ENCODE data around the gene USP25. TPM values are rescaled to one million over a fixed set of nuclear protein-coding genes. Genes with fewer than 3 reads are reported as not detected.

The USP25 gene, protein sequence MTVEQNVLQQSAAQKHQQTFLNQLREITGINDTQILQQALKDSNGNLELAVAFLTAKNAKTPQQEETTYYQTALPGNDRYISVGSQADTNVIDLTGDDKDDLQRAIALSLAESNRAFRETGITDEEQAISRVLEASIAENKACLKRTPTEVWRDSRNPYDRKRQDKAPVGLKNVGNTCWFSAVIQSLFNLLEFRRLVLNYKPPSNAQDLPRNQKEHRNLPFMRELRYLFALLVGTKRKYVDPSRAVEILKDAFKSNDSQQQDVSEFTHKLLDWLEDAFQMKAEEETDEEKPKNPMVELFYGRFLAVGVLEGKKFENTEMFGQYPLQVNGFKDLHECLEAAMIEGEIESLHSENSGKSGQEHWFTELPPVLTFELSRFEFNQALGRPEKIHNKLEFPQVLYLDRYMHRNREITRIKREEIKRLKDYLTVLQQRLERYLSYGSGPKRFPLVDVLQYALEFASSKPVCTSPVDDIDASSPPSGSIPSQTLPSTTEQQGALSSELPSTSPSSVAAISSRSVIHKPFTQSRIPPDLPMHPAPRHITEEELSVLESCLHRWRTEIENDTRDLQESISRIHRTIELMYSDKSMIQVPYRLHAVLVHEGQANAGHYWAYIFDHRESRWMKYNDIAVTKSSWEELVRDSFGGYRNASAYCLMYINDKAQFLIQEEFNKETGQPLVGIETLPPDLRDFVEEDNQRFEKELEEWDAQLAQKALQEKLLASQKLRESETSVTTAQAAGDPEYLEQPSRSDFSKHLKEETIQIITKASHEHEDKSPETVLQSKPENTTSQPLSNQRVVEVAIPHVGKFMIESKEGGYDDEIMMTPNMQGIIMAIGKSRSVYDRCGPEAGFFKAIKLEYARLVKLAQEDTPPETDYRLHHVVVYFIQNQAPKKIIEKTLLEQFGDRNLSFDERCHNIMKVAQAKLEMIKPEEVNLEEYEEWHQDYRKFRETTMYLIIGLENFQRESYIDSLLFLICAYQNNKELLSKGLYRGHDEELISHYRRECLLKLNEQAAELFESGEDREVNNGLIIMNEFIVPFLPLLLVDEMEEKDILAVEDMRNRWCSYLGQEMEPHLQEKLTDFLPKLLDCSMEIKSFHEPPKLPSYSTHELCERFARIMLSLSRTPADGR
- total RNA-seq: 15.3 TPM

GRCh38 chr21:15729674-15730483 lies at the start of gene USP25:
Gene USP25 (plus strand): TSS chr21:15729982. CDS start chr21:15730394, 412 bp downstream.
- peak; percentile 70 to 86 (median 83) for DNase-seq (ENCODE audit: low read depth in 2 of 3, low spot score in 2 of 3)

DNA sequence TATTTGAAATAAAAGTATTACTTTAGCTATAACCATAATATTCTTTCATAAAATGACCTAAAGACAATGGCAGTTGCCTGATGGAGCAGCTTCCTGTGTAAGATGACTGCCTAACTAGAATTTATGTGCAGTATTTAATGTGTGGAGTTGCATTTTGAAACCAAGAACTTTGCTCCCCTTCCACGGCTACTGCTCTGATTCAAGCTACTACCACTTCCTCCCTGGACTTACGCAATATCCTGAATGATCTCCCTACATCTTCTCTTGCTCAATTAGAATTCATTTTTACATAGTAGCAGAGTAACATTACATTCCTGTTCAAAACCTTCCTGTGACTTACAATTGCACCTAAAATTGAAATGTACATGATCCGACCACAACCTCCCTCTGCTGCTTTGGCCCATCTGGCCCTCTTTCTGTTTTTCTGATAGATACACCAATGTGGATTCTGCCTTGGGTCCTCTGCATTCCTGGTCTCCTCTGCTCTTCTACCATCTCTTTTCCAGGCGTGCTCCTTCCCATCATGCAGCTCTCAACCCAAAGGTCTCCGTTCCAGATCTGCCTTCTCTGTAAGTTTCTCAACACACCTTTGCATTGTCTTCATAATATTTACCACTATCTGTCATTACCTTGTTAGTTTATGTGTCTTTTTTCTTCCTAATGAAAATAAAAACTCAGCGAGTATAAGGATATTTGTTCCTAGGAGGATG lies 47.4 kb upstream of the USP25 start:
- peak in 2 of 3 donors; percentile 26 to 51 for DNase-seq (ENCODE audit: low read depth in 2 of 3, low spot score in 2 of 3)

DNA sequence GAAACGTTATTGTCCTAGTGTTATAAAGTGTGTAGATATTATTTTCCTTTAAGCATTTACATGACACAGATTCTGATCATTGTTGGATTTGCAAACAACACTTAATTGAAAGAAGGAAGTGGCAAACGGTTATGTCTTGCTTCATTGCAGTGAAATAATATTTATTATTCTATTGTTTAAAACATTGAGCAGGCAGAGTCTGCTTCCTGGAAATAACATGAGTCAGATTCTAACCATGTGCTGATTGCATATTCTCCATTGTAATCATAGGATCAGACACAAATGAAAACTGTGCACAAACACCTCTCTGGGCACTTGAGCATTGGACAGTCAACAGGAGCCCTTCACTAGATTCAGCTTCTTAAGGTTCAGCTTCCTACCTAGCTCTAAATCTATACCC lies 46.8 kb upstream of the USP25 start:
- DNase-seq (ENCODE audit: low read depth in 2 of 3, low spot score in 2 of 3): peak in 1 of 3 donors; percentile 8

GRCh38 chr21:15686506-15686905 lies 43.3 kb upstream of the USP25 start:
- peak in 1 of 3 donors; percentile 26 for DNase-seq (ENCODE audit: low read depth in 2 of 3, low spot score in 2 of 3)

DNA sequence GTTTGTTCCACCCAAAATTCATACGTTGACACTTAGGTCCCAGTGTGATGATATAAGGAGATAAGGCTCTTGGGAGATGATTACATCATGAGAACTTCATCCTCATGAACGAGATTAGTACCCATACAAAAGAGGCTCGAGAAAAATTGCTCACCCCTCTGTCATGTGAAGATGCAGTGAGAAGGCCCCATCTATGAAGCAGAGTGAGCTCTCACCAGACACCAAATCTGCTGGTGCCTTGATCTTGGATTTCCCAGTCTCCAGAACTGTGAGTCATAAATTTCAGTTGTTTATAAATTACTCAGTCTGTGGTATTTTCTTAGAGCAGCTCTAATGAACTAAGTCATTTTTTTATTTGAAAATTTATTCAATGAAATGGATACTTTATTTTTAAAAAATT lies 42.6 kb upstream of the USP25 start:
- DNase-seq (ENCODE audit: low read depth in 2 of 3, low spot score in 2 of 3): no peak

GRCh38 chr21:15688016-15688415 lies 41.8 kb upstream of the USP25 start:
- DNase-seq (ENCODE audit: low read depth in 2 of 3, low spot score in 2 of 3): no peak

DNA sequence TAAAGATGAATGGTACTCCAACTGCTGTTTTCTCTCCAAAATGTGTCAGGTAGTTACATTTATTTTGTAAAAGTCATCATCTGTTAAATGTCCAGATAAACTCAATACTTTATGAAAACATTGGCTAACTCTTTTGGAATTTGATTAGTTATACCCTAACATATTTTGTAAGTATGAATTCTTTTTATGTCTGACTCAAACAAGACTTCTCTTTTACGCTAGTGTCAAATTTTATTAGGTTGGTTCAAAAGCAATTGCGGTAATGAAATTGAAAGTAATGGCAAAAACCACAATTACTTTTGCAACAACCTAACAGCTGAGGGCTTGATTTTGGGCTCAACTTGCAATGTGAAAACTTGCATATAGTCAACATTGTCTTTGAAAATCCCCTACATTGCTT lies 41.0 kb upstream of the USP25 start:
- peak in 1 of 3 donors; percentile 17 for DNase-seq (ENCODE audit: low read depth in 2 of 3, low spot score in 2 of 3)

- no peak for DNase-seq (ENCODE audit: low read depth in 2 of 3, low spot score in 2 of 3)
These were observed 37.1 kb upstream of the USP25 start for GRCh38 chr21:15692711-15693110.

DNA sequence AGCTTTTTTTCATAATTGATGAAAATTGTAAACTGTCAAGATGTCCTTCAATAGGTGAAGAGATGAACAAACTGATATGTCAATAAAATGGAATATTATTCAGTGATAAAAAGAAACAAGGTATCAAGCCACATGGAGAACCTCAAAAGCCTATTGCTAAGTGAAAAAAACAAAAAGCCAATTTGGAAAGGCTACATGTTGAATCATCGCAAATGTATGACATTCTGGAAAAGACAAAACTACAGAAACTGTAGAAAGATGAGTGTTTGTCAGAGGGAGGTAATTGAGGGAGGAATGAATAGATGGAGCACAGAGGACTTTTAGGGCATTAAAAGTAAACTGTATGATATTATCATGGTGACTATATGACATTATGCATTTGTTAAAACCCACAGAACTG lies 34.5 kb upstream of the USP25 start:
- DNase-seq (ENCODE audit: low read depth in 2 of 3, low spot score in 2 of 3): no peak

GRCh38 chr21:15701830-15702229 lies 28.0 kb upstream of the USP25 start:
- DNase-seq (ENCODE audit: low read depth in 2 of 3, low spot score in 2 of 3): no peak

DNA sequence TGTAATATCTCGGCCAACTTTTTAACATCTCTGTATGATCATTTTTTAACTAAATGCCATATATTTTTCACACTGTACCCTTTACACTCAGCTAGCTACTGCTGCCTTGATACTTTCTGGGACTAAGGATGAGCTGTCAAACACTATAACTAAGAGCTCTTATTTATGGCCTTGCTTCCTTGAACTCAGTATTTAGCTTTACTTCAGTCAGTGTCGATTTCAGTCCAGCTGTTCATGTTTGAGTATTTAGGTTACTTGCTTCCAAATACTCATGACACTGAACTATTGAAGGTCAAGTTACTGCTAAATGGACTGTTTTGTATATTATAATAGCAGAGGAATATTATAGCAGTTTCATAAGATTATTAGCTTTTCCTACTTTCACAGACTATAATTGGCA lies 25.9 kb upstream of the USP25 start:
- DNase-seq (ENCODE audit: low read depth in 2 of 3, low spot score in 2 of 3): no peak

- DNase-seq (ENCODE audit: low read depth in 2 of 3, low spot score in 2 of 3): no peak
These were observed 23.1 kb upstream of the USP25 start for GRCh38 chr21:15706696-15707095.

DNA sequence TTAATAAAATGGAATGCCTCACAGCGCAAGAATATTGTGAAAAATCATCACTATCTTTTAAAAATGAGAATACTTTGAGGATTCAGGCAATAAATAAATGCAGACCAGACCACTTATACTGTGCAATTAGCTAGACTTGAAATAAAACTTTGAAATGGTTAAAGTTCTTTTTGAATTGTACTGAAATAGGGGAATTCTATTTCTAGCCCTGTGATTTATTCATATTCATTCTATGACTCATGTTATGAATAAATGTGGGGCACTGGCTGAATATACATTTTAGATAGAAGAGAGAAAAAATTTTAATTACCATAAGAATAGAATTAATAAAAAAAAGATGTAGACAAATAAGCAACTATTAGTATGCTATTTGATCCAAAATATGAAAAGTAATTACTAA lies 16.4 kb upstream of the USP25 start:
- DNase-seq (ENCODE audit: low read depth in 2 of 3, low spot score in 2 of 3): no peak

DNA sequence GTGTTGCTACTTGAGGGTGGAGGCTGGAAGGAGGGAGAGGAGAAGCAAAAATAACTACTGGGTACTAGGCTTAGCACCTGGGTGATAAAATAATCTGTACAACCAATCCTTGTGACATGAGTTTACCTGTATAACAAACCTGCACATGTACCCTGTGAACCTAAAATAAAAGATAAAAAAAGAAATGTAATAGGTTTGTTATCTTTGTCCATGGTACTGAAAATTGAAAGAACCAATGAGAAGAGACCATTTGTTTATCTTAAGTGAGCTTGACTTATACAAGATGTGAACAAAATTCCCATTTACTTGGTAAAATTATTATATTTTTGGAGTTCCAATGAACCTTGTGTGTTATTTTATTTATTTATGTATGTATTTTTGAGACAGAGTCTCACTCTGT lies 11.1 kb upstream of the USP25 start:
- no peak for DNase-seq (ENCODE audit: low read depth in 2 of 3, low spot score in 2 of 3)

DNA sequence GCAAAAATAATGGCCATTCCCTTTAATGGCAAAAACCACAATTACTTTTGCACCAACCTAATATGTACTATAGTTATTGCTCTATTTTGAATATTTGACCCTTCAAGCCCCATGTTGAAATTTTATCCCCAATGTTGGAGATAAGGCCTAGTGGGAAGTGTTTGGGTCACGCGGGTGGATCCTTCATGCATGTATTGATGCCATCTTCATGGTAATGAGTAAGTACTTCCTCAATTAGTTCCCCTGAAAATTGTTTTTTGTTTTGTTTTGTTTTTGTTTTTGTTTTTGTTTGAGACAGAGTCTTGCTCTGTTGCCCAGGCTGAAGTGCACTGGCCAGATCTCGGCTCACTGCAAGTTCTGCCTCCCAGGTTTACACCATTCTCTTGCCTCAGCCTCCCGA lies 9.8 kb upstream of the USP25 start:
- no peak for DNase-seq (ENCODE audit: low read depth in 2 of 3, low spot score in 2 of 3)

GRCh38 chr21:15722591-15723324 lies 7.0 kb upstream of the USP25 start:
- no peak for DNase-seq (ENCODE audit: low read depth in 2 of 3, low spot score in 2 of 3)

- no peak for DNase-seq (ENCODE audit: low read depth in 2 of 3, low spot score in 2 of 3)
These were observed 3.8 kb upstream of the USP25 start for GRCh38 chr21:15725949-15726348.

- no peak for DNase-seq (ENCODE audit: low read depth in 2 of 3, low spot score in 2 of 3)
These were observed 1.7 kb upstream of the USP25 start for GRCh38 chr21:15728046-15728445.

GRCh38 chr21:15729346-15729673 lies 472 bp upstream of the USP25 start:
- DNase-seq (ENCODE audit: low read depth in 2 of 3, low spot score in 2 of 3): no peak
